Stomach (tissue), 9 donors: ENCODE results near the gene HMGCL. TPM values are rescaled to one million over a fixed set of nuclear protein-coding genes. Genes with fewer than 3 reads are reported as not detected.

Experiments used
- DNase-seq, 2 donors: peaks; one replicate each; pipeline versions ENCODE4 v3.0.0 to v3.0.0-alpha.2; 2013 to 2019
- H3K27ac ChIP-seq, 5 donors: fragments of 200-600 bp in 4 of 5; sonication (generic) in 4 of 5; one replicate each; pipeline ENCODE4 v1.5.1; 2013 to 2019; ENCODE audit warnings: mild to moderate bottlenecking in 1 of 5, moderate library complexity in 1 of 5
- H3K27me3 ChIP-seq, 3 donors: fragments of 200-600 bp; sonication (generic); one replicate each; pipeline ENCODE4 v1.5.1; 2017 to 2019; ENCODE audit warnings: mixed run types in 1 of 3
- H3K36me3 ChIP-seq, 4 donors: fragments of 200-600 bp; sonication (generic); 1 replicate in 3 of 4; 2 replicates in 1 of 4; pipeline ENCODE4 v1.5.1; 2016 to 2019
- H3K4me1 ChIP-seq, 4 donors: fragments of 200-600 bp; sonication (generic); one replicate each; pipeline ENCODE4 v1.5.1; 2016 to 2019
- H3K4me3 ChIP-seq, 4 donors: fragments of 200-600 bp; sonication (generic) in 3 of 4; one replicate each; pipeline ENCODE4 v1.5.1; 2016 to 2019; ENCODE audit warnings: mild to moderate bottlenecking in 1 of 4
- H3K9me3 ChIP-seq, 4 donors: fragments of 200-600 bp; sonication (generic); one replicate each; pipeline ENCODE4 v1.5.1; 2016 to 2019
- EP300 ChIP-seq: sonication (generic); formaldehyde crosslinking; IDR thresholded peaks from one replicate; pipeline ENCODE4 v1.6.1; 2017; ENCODE audit warnings: antibody characterized with exemption
- POLR2A ChIP-seq, 4 donors: fragments of 450-650 bp; IDR thresholded peaks; one replicate each; pipeline ENCODE4 v1.6.1; 2016; ENCODE audit warnings: antibody characterized with exemption in 4 of 4, control low read depth in 2 of 4, mild to moderate bottlenecking in 1 of 4, moderate library complexity in 1 of 4
- POLR2AphosphoS5 ChIP-seq, 3 donors: sonication (generic); formaldehyde crosslinking; IDR thresholded peaks; one replicate each; pipeline ENCODE4 v1.6.1; 2016; ENCODE audit warnings: antibody characterized with exemption in 3 of 3
- WGBS, 5 donors: extraction: QIAGEN DNeasy Blood & Tissue Kit in 3 of 5; methylation state at CpG; one replicate each; pipeline versions ENCODE4 v1.1.5 to v1.1.7; 2013 to 2018; 5-methylcytosine and 5-hydroxymethylcytosine counted together
- intact Hi-C: fragments of 100-400 bp; cut with DNase I; formaldehyde crosslinking; loops from one replicate; pipeline ENCODE4 v1.15.1; 2023; ENCODE audit warnings: low total_unique reads
- polyA plus RNA-seq, 3 donors: library from polyadenylated mRNA; stranded (reverse); fragments of 200-250 nt; gene quantifications; one replicate each; pipeline ENCODE4 v1.2.3, GENCODE V29; 2013
- total RNA-seq, 5 donors: library from RNA; depleted of rRNA; stranded (reverse); fragments of >200 nt; gene quantifications; one replicate each; pipeline versions ENCODE4 v1.1.0 to v1.2.3, GENCODE V29; 2014 to 2016
- TF ChIP-seq, protein P1 (sequence below), 7 experiments: fragments of 450-650 bp in 4 of 7; fragments of 200-600 bp in 3 of 7; sonication (generic) in 3 of 7; IDR thresholded peaks; one replicate each; pipeline ENCODE4 v1.5.1; 2016 to 2019; ENCODE audit warnings: antibody characterized with exemption in 7 of 7, control low read depth in 2 of 7, mild to moderate bottlenecking in 1 of 7
- donor health status: healthy with polysubstance abuse.
- donor health status: Bipolar disorder and iron deficiency.
- donor health status: healthy.

The HMGCL gene
- total and polyA plus RNA-seq, 8 donors = 20.1 to 71.0 (median 40.8) TPM; not detected in 1

DNA sequence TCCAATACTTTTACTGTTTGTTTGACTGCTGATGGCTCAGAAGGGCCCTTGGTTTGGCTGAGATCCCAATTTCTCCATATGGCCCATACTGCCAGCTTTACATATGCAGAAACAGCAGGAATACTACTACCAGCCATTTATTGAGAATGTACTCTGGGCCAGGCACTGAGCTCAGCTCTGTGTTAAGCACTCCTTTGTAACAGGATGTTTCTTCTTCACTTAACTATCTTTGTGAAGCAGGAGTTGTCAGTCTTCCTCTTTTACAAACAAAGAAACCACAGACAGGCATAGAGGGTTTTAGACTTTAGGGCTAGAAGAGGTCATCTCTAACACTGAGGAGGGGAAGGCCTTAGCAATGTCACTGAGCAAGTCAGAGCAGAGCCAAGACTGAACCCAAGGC lies 8.3 kb downstream of the HMGCL start:
- Histone ChIP-seq H3K36me3 (peaks cover 41 to 86% (median 83%) of the 10 kb centered on the region in 4 donors), H3K27ac (no peak overlapping the region), H3K27me3 (no peaks in the 10 kb centered on the region), H3K9me3 (no peaks in the 10 kb centered on the region), H3K4me3 (no peak overlapping the region), H3K4me1 (no peaks in the 10 kb centered on the region)
- no peak for TF ChIP-seq POLR2A (IDR thresholded peaks at IDR 0.05)
- TF ChIP-seq EP300 = no peak
- TF ChIP-seq, protein P1, sequence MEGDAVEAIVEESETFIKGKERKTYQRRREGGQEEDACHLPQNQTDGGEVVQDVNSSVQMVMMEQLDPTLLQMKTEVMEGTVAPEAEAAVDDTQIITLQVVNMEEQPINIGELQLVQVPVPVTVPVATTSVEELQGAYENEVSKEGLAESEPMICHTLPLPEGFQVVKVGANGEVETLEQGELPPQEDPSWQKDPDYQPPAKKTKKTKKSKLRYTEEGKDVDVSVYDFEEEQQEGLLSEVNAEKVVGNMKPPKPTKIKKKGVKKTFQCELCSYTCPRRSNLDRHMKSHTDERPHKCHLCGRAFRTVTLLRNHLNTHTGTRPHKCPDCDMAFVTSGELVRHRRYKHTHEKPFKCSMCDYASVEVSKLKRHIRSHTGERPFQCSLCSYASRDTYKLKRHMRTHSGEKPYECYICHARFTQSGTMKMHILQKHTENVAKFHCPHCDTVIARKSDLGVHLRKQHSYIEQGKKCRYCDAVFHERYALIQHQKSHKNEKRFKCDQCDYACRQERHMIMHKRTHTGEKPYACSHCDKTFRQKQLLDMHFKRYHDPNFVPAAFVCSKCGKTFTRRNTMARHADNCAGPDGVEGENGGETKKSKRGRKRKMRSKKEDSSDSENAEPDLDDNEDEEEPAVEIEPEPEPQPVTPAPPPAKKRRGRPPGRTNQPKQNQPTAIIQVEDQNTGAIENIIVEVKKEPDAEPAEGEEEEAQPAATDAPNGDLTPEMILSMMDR (IDR thresholded peaks at IDR 0.05) = no peak
- TF ChIP-seq POLR2AphosphoS5 (IDR thresholded peaks at IDR 0.05) = no peak
- intact Hi-C loops = no loop called here
- no peak for DNase-seq

DNA sequence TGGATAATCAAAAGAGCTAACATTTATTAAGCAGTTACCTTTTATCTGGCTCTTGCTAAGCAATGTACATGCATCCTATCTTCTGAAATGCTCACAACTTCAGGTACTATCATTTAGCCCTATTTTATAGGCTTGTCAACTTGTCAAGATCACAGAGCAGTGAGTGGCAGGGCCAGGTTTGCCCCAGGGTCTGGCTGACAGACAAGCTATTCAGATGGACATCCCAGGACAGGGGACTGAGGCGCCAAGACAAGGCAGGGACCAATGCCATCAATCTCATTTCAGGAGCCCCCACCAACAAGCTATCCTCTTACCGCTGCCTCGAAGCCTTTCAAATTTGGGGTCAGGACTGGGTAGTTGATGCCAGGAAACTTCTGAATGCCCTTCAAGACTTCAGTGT lies 8.9 kb downstream of the HMGCL start:
- H3K27me3 ChIP-seq = no peaks in the 10 kb centered on the region
- intact Hi-C loops = no loop called here
- no peak overlapping the region for H3K4me3 ChIP-seq
- 89 to 98% (median 94%) methylated on average over 3 of the region's 3 CpGs for WGBS, 5 donors
- H3K9me3 ChIP-seq = no peaks in the 10 kb centered on the region
- peaks cover 0 to 2% (median 2%) of the 10 kb centered on the region in 4 donors for H3K4me1 ChIP-seq
- H3K27ac ChIP-seq = no peak overlapping the region
- DNase-seq = no peak
- TF ChIP-seq POLR2A (IDR thresholded peaks at IDR 0.05) (no peak), POLR2AphosphoS5 (IDR thresholded peaks at IDR 0.05) (no peak), EP300 (no peak)
- TF ChIP-seq, protein P1 (IDR thresholded peaks at IDR 0.05) = no peak
- peaks cover 41 to 92% (median 87%) of the 10 kb centered on the region in 4 donors for H3K36me3 ChIP-seq

DNA sequence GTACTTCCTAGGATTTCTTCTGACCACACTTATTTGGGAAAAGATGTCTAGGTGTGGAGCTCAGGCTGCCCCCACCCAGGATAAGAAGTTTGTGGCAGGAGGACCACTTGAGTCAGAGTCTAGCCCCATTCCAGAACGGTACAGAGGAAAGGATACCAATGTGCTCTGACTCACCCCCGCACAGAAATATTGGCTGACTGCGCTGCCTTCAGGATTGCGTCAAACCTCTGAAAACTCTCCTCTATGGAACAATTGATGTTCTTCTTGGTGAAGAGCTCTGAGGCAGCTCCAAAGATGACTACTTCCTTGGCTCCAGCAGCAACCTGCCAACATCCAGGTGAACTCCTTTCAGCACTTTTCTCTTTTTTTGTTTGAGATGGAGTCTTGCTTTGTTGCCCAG lies 11.2 kb downstream of the HMGCL start:
- WGBS, 5 donors = 91 to 96% (median 93%) methylated on average over 4 of the region's 4 CpGs
- no peak for DNase-seq
- H3K36me3 ChIP-seq = peaks cover 41 to 79% (median 76%) of the 10 kb centered on the region in 4 donors
- TF ChIP-seq EP300 = no peak
- TF ChIP-seq POLR2AphosphoS5 (IDR thresholded peaks at IDR 0.05) = no peak
- no peak for TF ChIP-seq POLR2A (IDR thresholded peaks at IDR 0.05)
- TF ChIP-seq, protein P1 (IDR thresholded peaks at IDR 0.05) = no peak
- no peaks in the 10 kb centered on the region for H3K9me3 ChIP-seq
- no peaks in the 10 kb centered on the region for H3K27me3 ChIP-seq
- H3K4me3 ChIP-seq = no peak overlapping the region
- H3K27ac ChIP-seq = no peak overlapping the region
- H3K4me1 ChIP-seq = peaks cover 8 to 22% (median 18%) of the 10 kb centered on the region in 4 donors
- intact Hi-C loops = no loop called here

DNA sequence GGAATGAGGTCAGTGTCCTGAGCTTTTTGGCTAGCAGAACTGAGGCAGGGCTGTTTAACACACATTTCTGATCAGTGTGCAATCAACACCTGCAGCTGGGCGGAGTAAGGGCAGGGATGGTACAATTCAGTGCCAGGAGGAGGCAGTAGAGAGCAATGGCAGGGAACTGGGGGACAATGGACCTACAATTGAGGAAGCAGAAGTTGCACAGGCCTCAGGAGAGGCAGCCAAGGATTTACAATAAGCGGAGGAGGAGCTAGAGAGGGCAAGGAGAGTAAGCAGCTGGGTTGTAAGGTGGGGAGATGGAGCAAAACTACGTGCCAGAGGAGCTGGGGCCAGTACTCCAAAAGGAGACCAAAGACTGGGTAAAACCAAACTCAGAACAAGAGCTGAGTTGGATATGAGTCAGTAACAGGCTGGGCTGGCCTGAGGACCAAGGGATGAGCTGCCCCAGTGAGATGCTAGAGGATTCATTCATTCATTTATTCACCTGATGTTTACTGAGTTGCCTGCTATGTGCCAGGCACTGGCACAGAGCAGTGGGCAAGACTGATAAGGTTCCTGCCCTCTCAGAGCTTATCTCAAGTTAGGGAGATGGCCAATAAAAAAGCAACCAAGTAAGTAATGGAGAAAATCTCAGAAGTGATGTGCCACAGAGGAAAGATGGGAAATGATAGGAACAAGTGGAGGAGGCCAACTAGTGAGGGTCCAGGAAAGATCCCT lies 14.2 kb downstream of the HMGCL start:
- intact Hi-C loops = no loop called here

More for the DNA sequence above, 14.2 kb downstream of the HMGCL start:
- Histone ChIP-seq H3K4me3 (no peak overlapping the region), H3K9me3 (no peaks in the 10 kb centered on the region), H3K4me1 (peaks cover 8 to 22% (median 18%) of the 10 kb centered on the region in 4 donors), H3K36me3 (peaks cover 25 to 79% (median 67%) of the 10 kb centered on the region in 4 donors), H3K27ac (peak overlapping the region in 3 of 5 donors; percentile 27 to 56 (median 42)), H3K27me3 (no peaks in the 10 kb centered on the region)
- DNase-seq = peak; percentile 59 to 87
- no peak for TF ChIP-seq POLR2A (IDR thresholded peaks at IDR 0.05)
- TF ChIP-seq POLR2AphosphoS5 (IDR thresholded peaks at IDR 0.05) = peak in 1 of 3 donors; percentile 39
- no peak for TF ChIP-seq EP300
- TF ChIP-seq, protein P1 (IDR thresholded peaks at IDR 0.05) = peak in 5 of 7 experiments; percentile 27 to 73 (median 52)
- 41 to 54% (median 50%) methylated on average over 3 of the region's 3 CpGs for WGBS, 5 donors
